ENCODE results near the gene LHCGR. TPM values are rescaled to one million over a fixed set of nuclear protein-coding genes. Genes with fewer than 3 reads are reported as not detected.
"Not testable (repeated sequence)": the region's sequence is repeated elsewhere in the genome, so short reads cannot be mapped to it uniquely, and the experiment has no call there.

LHCGR gene
- total RNA-seq, 4 donors from 2014 or later = not detected

- H3K9me3 ChIP-seq = no peaks in the 10 kb centered on the region
- no peak for DNase-seq
- intact Hi-C loops (cut with DNase I; ENCODE audit: low total_unique reads) (no loop called here), in situ Hi-C loops (cut with MboI; ENCODE audit: low pct_ligation_motif_present in 1 of 4, low pct_unique_long_range_greater_than_20kb in 1 of 4, low sequenced_read_pairs in 3 of 4) (no loop called here)
- peaks cover 0 to 26% (median 12%) of the 10 kb centered on the region in 4 donors for H3K4me1 ChIP-seq
- peaks cover 5% of the 10 kb centered on the region for H3K27me3 ChIP-seq
- H3K36me3 ChIP-seq = no peaks in the 10 kb centered on the region
- TF ChIP-seq POLR2AphosphoS5 (IDR thresholded peaks at IDR 0.05) (no peak), EP300 (IDR thresholded peaks at IDR 0.05; ENCODE audit: low read depth) (no peak), CTCF (IDR thresholded peaks at IDR 0.05) (no peak), POLR2A (IDR thresholded peaks at IDR 0.05) (no peak)
- 53 to 100% methylated on average over 1 to 4 of the region's 4 CpGs for WGBS, 2 donors (ENCODE audit: low coverage in 1 of 2)
- no peak overlapping the region for H3K4me3 ChIP-seq
- no peak overlapping the region for H3K27ac ChIP-seq
These were observed 44.2 kb downstream of the LHCGR start for GRCh38 chr2:48711343-48711742.

GRCh38 chr2:48709096-48710034, 46.2 kb downstream of the LHCGR start:
- DNase-seq = no peak
- Histone ChIP-seq H3K36me3 (no peaks in the 10 kb centered on the region), H3K9me3 (no peaks in the 10 kb centered on the region), H3K27me3 (peaks cover 5% of the 10 kb centered on the region), H3K27ac (no peak overlapping the region), H3K4me1 (peaks cover 0 to 9% (median under 1%) of the 10 kb centered on the region in 4 donors), H3K4me3 (no peak overlapping the region)
- 67 to 90% methylated on average over 2 to 7 of the region's 7 CpGs for WGBS, 2 donors (ENCODE audit: low coverage in 1 of 2)
- intact Hi-C loops (cut with DNase I; ENCODE audit: low total_unique reads) = no loop called here
- in situ Hi-C loops (cut with MboI; ENCODE audit: low pct_ligation_motif_present in 1 of 4, low pct_unique_long_range_greater_than_20kb in 1 of 4, low sequenced_read_pairs in 3 of 4) = no loop called here
- no peak for TF ChIP-seq POLR2A (IDR thresholded peaks at IDR 0.05)
- no peak for TF ChIP-seq CTCF (IDR thresholded peaks at IDR 0.05)
- TF ChIP-seq EP300 (IDR thresholded peaks at IDR 0.05; ENCODE audit: low read depth) = no peak

- peaks cover 5% of the 10 kb centered on the region for H3K27me3 ChIP-seq
- WGBS, 2 donors (ENCODE audit: low coverage in 1 of 2) = 62% methylated on average over 6 of the region's 6 CpGs; no CpG with 5 or more reads in 1 of the 2 donors
- H3K36me3 ChIP-seq = no peaks in the 10 kb centered on the region
- peak; percentile 58 for DNase-seq
- H3K4me3 ChIP-seq = no peak overlapping the region
- H3K4me1 ChIP-seq = no peaks in the 10 kb centered on the region
- H3K27ac ChIP-seq = no peak overlapping the region
- no peak for TF ChIP-seq POLR2AphosphoS5 (IDR thresholded peaks at IDR 0.05)
- no peak for TF ChIP-seq EP300 (IDR thresholded peaks at IDR 0.05; ENCODE audit: low read depth)
- no peak for TF ChIP-seq CTCF (IDR thresholded peaks at IDR 0.05)
- no peak for TF ChIP-seq POLR2A (IDR thresholded peaks at IDR 0.05)
- no peaks in the 10 kb centered on the region for H3K9me3 ChIP-seq
- in situ Hi-C loops (cut with MboI; ENCODE audit: low pct_ligation_motif_present in 1 of 4, low pct_unique_long_range_greater_than_20kb in 1 of 4, low sequenced_read_pairs in 3 of 4) = no loop called here
- intact Hi-C loops (cut with DNase I; ENCODE audit: low total_unique reads) = no loop called here
These were observed 48.1 kb downstream of the LHCGR start for GRCh38 chr2:48707466-48707865.

GRCh38 chr2:48703621-48704020, 51.9 kb downstream of the LHCGR start:
- H3K4me3 ChIP-seq; H3K27me3 ChIP-seq; H3K36me3 ChIP-seq; in situ Hi-C loops (cut with MboI; ENCODE audit: low pct_ligation_motif_present in 1 of 4, low pct_unique_long_range_greater_than_20kb in 1 of 4, low sequenced_read_pairs in 3 of 4); DNase-seq; intact Hi-C loops (cut with DNase I; ENCODE audit: low total_unique reads); H3K9me3 ChIP-seq; H3K4me1 ChIP-seq; H3K27ac ChIP-seq: not testable (repeated sequence)
- 78 to 88% methylated on average over 4 to 6 of the region's 6 CpGs for WGBS, 2 donors (ENCODE audit: low coverage in 1 of 2)
